ENCODE results near the gene SLC25A6. TPM values are rescaled to one million over a fixed set of nuclear protein-coding genes. Genes with fewer than 3 reads are reported as not detected.

The SLC25A6 gene
- polyA plus RNA-seq, 1 donor from 2014 or later = 184 TPM

DNA sequence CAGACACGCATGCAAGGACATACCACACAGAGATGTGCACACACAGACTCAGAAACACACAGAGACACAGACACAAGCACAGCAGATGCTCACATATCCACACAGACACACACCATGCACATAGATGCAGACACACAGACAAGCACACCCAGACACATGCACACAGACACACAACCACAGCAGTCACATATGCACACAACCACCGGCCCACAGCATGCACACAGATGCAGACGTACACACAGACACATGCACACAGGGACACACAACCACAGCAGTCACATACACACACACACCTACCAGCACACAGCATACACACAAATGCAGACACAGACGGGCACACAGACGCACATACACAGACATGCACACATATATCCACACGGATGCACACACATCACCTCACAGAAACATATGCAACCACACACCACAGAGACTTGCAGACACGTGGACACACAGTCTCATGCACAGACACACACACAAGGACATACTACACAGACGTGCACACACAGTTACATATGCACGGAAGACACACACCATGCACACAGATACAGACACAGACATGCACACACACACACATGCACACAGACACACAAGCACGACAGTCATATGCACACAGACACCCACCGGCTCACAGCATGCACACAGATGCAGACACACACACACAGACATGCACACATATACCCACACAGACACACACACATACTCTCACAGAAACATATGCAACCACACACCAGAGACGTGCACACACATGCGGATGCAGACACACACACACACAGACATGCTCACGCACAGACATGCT, 25.2 kb upstream of the SLC25A6 start:
- Histone ChIP-seq H3K9ac (ENCODE audit: low read length) (no peak overlapping the region), H2AFZ (ENCODE audit: low read depth, low read length) (no peak overlapping the region), H3K27me3 (ENCODE audit: insufficient read depth, low read depth, low read length) (no peaks in the 10 kb centered on the region), H3K9me3 (ENCODE audit: low read length) (peaks cover 4% of the 10 kb centered on the region), H3K9me2 (ENCODE audit: insufficient read depth, low read length) (no peaks in the 10 kb centered on the region), H4K20me1 (ENCODE audit: insufficient read depth) (no peaks in the 10 kb centered on the region), H3K4me3 (ENCODE audit: low read length) (no peak overlapping the region), H3K4me2 (ENCODE audit: low read length) (no peak overlapping the region), H3K79me2 (replicated peaks; ENCODE audit: insufficient read depth, low read length) (no peaks in the 10 kb centered on the region), H3K27ac (ENCODE audit: low read length) (no peak overlapping the region), H3F3A (ENCODE audit: insufficient read depth, low read length, poor library complexity, severe bottlenecking) (no peaks in the 10 kb centered on the region), H3K36me3 (ENCODE audit: insufficient read depth, low read length) (peaks cover 10% of the 10 kb centered on the region)
- TF ChIP-seq EZH2 (IDR thresholded peaks at IDR 0.05; ENCODE audit: borderline replicate concordance, insufficient read depth, low read length, poor library complexity, severe bottlenecking) (no peak), EP300 (conservative IDR thresholded peaks at IDR 0.05; ENCODE audit: poor library complexity, severe bottlenecking) (no peak), MXI1 (conservative IDR thresholded peaks at IDR 0.05; ENCODE audit: poor library complexity, severe bottlenecking) (no peak), TAF1 (IDR thresholded peaks at IDR 0.05; ENCODE audit: low read depth) (no peak), RAD21 (conservative IDR thresholded peaks at IDR 0.05) (no peak), SMC3 (conservative IDR thresholded peaks at IDR 0.05; ENCODE audit: poor library complexity) (no peak), POLR2AphosphoS5 (IDR thresholded peaks at IDR 0.05) (no peak)
- TF ChIP-seq, protein P1, sequence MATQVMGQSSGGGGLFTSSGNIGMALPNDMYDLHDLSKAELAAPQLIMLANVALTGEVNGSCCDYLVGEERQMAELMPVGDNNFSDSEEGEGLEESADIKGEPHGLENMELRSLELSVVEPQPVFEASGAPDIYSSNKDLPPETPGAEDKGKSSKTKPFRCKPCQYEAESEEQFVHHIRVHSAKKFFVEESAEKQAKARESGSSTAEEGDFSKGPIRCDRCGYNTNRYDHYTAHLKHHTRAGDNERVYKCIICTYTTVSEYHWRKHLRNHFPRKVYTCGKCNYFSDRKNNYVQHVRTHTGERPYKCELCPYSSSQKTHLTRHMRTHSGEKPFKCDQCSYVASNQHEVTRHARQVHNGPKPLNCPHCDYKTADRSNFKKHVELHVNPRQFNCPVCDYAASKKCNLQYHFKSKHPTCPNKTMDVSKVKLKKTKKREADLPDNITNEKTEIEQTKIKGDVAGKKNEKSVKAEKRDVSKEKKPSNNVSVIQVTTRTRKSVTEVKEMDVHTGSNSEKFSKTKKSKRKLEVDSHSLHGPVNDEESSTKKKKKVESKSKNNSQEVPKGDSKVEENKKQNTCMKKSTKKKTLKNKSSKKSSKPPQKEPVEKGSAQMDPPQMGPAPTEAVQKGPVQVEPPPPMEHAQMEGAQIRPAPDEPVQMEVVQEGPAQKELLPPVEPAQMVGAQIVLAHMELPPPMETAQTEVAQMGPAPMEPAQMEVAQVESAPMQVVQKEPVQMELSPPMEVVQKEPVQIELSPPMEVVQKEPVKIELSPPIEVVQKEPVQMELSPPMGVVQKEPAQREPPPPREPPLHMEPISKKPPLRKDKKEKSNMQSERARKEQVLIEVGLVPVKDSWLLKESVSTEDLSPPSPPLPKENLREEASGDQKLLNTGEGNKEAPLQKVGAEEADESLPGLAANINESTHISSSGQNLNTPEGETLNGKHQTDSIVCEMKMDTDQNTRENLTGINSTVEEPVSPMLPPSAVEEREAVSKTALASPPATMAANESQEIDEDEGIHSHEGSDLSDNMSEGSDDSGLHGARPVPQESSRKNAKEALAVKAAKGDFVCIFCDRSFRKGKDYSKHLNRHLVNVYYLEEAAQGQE (IDR thresholded peaks at IDR 0.05; ENCODE audit: borderline replicate concordance) = no peak
- TF ChIP-seq, protein P2, sequence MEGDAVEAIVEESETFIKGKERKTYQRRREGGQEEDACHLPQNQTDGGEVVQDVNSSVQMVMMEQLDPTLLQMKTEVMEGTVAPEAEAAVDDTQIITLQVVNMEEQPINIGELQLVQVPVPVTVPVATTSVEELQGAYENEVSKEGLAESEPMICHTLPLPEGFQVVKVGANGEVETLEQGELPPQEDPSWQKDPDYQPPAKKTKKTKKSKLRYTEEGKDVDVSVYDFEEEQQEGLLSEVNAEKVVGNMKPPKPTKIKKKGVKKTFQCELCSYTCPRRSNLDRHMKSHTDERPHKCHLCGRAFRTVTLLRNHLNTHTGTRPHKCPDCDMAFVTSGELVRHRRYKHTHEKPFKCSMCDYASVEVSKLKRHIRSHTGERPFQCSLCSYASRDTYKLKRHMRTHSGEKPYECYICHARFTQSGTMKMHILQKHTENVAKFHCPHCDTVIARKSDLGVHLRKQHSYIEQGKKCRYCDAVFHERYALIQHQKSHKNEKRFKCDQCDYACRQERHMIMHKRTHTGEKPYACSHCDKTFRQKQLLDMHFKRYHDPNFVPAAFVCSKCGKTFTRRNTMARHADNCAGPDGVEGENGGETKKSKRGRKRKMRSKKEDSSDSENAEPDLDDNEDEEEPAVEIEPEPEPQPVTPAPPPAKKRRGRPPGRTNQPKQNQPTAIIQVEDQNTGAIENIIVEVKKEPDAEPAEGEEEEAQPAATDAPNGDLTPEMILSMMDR (IDR thresholded peaks at IDR 0.05; ENCODE audit: poor library complexity, severe bottlenecking) = no peak

DNA sequence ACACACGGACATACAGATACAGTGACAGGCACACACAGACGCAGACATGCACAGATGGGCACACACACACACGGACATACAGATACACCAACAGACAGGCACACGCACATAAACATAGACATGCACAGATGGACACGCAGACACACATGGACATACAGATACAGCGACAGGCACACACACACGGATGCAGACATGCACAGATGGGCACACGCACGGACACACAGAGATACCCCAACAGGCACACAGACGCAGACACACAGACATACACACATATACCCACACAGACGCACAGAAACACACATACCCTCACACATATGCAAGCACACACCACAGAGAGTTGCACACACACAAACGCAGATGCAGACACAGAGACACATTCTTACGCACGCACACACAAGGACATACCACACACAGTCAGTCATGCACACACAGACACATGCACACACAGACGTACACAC, 24.4 kb upstream of the SLC25A6 start:
- H3K27me3 ChIP-seq (ENCODE audit: insufficient read depth, low read depth, low read length) = no peaks in the 10 kb centered on the region
- H4K20me1 ChIP-seq (ENCODE audit: insufficient read depth) = no peaks in the 10 kb centered on the region
- no peak overlapping the region for H3K4me3 ChIP-seq (ENCODE audit: low read length)
- H3K9me3 ChIP-seq (ENCODE audit: low read length) = no peaks in the 10 kb centered on the region
- peaks cover 2% of the 10 kb centered on the region for H3K36me3 ChIP-seq (ENCODE audit: insufficient read depth, low read length)
- no peak overlapping the region for H2AFZ ChIP-seq (ENCODE audit: low read depth, low read length)
- no peaks in the 10 kb centered on the region for H3F3A ChIP-seq (ENCODE audit: insufficient read depth, low read length, poor library complexity, severe bottlenecking)
- no peaks in the 10 kb centered on the region for H3K79me2 ChIP-seq (replicated peaks; ENCODE audit: insufficient read depth, low read length)
- H3K9me2 ChIP-seq (ENCODE audit: insufficient read depth, low read length) = no peaks in the 10 kb centered on the region
- TF ChIP-seq RAD21 (conservative IDR thresholded peaks at IDR 0.05) = no peak
- no peak for TF ChIP-seq MXI1 (conservative IDR thresholded peaks at IDR 0.05; ENCODE audit: poor library complexity, severe bottlenecking)
- TF ChIP-seq EZH2 (IDR thresholded peaks at IDR 0.05; ENCODE audit: borderline replicate concordance, insufficient read depth, low read length, poor library complexity, severe bottlenecking) = no peak
- no peak for TF ChIP-seq TAF1 (IDR thresholded peaks at IDR 0.05; ENCODE audit: low read depth)
- TF ChIP-seq EP300 (conservative IDR thresholded peaks at IDR 0.05; ENCODE audit: poor library complexity, severe bottlenecking) = no peak
- TF ChIP-seq, protein P1 (IDR thresholded peaks at IDR 0.05; ENCODE audit: borderline replicate concordance) = no peak
- TF ChIP-seq, protein P2 (IDR thresholded peaks at IDR 0.05; ENCODE audit: poor library complexity, severe bottlenecking) = no peak
- TF ChIP-seq SMC3 (conservative IDR thresholded peaks at IDR 0.05; ENCODE audit: poor library complexity) = no peak
- no peak for TF ChIP-seq POLR2AphosphoS5 (IDR thresholded peaks at IDR 0.05)
- no peak overlapping the region for H3K9ac ChIP-seq (ENCODE audit: low read length)
- no peak overlapping the region for H3K27ac ChIP-seq (ENCODE audit: low read length)
- no peak overlapping the region for H3K4me2 ChIP-seq (ENCODE audit: low read length)
